ENCODE data around the gene TTR.

Gene TTR

DNA sequence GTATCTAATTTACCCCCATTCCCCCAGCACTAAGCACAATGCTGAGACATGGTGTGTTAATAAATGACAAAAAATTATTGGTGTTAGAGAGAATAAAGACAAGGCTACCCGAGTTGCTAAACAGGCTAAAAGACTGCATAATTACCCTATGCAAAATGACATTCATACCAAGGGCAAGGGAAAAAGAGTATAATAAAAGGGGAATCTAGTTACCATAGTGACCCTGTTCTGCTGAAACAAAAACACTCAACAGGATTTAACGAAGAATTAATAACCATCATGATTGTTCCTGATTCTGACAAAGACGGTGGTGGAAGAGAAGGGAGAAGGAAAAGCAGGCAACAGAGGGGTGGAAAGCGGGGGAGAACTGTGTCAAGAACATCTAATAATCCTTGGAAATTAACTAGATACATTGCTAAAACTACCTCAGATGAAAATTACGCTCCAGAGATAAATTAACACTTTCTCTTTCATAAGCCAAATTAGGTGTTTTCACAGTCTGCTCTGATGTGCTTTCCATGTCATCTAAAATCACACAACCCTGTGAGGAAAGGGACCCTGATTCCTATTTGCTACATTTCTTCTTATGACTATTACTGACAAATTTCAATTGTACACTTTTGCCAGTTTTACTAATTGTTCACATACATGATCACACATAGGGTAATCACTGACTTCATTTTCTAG lies 25.5 kb downstream of the TTR start:
- DNase-seq: no peak
- no peak overlapping the region for H3K4me3 ChIP-seq (ENCODE audit: low read depth, low read length)
- TF ChIP-seq, protein P1, sequence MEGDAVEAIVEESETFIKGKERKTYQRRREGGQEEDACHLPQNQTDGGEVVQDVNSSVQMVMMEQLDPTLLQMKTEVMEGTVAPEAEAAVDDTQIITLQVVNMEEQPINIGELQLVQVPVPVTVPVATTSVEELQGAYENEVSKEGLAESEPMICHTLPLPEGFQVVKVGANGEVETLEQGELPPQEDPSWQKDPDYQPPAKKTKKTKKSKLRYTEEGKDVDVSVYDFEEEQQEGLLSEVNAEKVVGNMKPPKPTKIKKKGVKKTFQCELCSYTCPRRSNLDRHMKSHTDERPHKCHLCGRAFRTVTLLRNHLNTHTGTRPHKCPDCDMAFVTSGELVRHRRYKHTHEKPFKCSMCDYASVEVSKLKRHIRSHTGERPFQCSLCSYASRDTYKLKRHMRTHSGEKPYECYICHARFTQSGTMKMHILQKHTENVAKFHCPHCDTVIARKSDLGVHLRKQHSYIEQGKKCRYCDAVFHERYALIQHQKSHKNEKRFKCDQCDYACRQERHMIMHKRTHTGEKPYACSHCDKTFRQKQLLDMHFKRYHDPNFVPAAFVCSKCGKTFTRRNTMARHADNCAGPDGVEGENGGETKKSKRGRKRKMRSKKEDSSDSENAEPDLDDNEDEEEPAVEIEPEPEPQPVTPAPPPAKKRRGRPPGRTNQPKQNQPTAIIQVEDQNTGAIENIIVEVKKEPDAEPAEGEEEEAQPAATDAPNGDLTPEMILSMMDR (IDR thresholded peaks at IDR 0.05; ENCODE audit: low read depth, low read length): no peak
- H3K27ac ChIP-seq: no peak overlapping the region
- H3K9me3 ChIP-seq (ENCODE audit: severe bottlenecking): no peaks in the 10 kb centered on the region
- no peaks in the 10 kb centered on the region for H3K36me3 ChIP-seq
- no peaks in the 10 kb centered on the region for H3K27me3 ChIP-seq (ENCODE audit: insufficient read depth, low read depth, severe bottlenecking)

DNA sequence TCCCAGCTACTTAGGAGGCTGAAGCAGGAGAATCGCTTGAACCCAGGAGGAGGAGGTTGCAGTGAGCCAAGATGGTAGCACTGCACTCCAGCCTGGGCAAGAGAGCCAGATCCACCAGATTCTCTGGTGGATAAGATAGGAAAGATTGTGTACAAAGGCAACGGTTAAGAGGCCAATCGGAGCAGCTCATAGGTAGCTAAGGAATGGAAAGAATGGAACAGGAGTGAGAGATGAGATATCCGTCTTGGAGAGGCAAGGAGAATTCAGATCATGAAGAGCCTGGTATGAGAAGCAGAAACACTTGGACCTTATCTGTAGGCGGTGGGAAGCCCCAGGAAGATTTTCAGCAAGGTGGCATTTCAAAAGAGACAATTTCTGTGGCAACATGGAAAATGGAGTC lies 27.1 kb downstream of the TTR start:
- H3K9me3 ChIP-seq (ENCODE audit: severe bottlenecking): no peaks in the 10 kb centered on the region
- TF ChIP-seq, protein P1 (IDR thresholded peaks at IDR 0.05; ENCODE audit: low read depth, low read length): no peak
- H3K36me3 ChIP-seq: no peaks in the 10 kb centered on the region
- H3K27me3 ChIP-seq (ENCODE audit: insufficient read depth, low read depth, severe bottlenecking): no peaks in the 10 kb centered on the region
- no peak for DNase-seq
- H3K27ac ChIP-seq: no peak overlapping the region
- no peak overlapping the region for H3K4me3 ChIP-seq (ENCODE audit: low read depth, low read length)

DNA sequence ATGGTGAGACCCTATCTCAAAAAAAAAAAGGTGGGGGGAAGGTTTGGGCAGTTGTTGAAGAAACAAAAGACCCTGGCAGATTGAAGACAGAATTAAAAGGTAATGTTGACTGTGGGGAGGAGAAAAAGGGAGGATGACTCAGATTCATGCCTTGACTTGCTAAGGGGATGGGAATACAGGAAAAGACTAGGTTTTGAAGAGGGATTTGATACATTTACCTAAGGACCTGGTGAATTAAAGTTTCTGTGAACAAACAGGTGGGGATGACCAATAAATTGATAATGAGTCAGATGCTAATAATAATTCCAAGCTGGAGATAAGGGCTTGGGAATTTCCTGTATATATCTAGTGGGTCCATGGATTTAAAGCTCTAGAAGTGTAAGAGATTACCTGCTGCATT lies 27.6 kb downstream of the TTR start:
- TF ChIP-seq, protein P1 (IDR thresholded peaks at IDR 0.05; ENCODE audit: low read depth, low read length): no peak
- no peaks in the 10 kb centered on the region for H3K9me3 ChIP-seq (ENCODE audit: severe bottlenecking)
- no peak overlapping the region for H3K4me3 ChIP-seq (ENCODE audit: low read depth, low read length)
- no peaks in the 10 kb centered on the region for H3K36me3 ChIP-seq
- no peaks in the 10 kb centered on the region for H3K27me3 ChIP-seq (ENCODE audit: insufficient read depth, low read depth, severe bottlenecking)
- DNase-seq: no peak
- no peak overlapping the region for H3K27ac ChIP-seq

GRCh38 chr18:31624892-31625640 lies 33.4 kb downstream of the TTR start:
- no peaks in the 10 kb centered on the region for H3K27me3 ChIP-seq (ENCODE audit: insufficient read depth, low read depth, severe bottlenecking)
- H3K4me3 ChIP-seq (ENCODE audit: low read depth, low read length): no peak overlapping the region
- H3K27ac ChIP-seq: no peak overlapping the region
- DNase-seq: no peak
- no peaks in the 10 kb centered on the region for H3K36me3 ChIP-seq
- TF ChIP-seq, protein P1 (IDR thresholded peaks at IDR 0.05; ENCODE audit: low read depth, low read length): no peak
- no peaks in the 10 kb centered on the region for H3K9me3 ChIP-seq (ENCODE audit: severe bottlenecking)

DNA sequence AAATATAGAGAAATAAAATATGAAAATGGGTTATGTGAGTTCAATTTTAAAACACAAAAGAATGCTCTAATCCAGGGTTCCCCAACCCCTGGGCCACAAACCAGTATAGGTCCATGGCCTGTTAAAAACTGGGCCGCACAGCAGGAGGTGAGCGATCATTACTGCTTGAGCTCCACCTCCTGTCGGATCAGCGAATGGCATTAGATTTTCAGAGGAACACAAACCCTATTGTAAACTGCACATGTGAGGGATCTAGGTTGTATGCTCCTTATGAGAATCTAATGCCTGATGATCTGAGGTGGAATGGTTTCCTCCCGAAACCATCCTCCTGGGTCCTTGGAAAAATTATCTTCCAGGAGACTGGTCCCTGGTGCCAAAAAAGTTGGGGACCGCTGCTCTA lies 34.7 kb downstream of the TTR start:
- DNase-seq: no peak
- H3K4me3 ChIP-seq (ENCODE audit: low read depth, low read length): no peak overlapping the region
- H3K9me3 ChIP-seq (ENCODE audit: severe bottlenecking): no peaks in the 10 kb centered on the region
- TF ChIP-seq, protein P1 (IDR thresholded peaks at IDR 0.05; ENCODE audit: low read depth, low read length): no peak
- H3K27me3 ChIP-seq (ENCODE audit: insufficient read depth, low read depth, severe bottlenecking): no peaks in the 10 kb centered on the region
- no peak overlapping the region for H3K27ac ChIP-seq
- no peaks in the 10 kb centered on the region for H3K36me3 ChIP-seq
